D721Med (cell line): ENCODE measurements around the gene MSI2.

ENCODE experiments used
- DNase-seq: peaks from one replicate; pipeline ENCODE4 v3.0.0; 2011; ENCODE audit warnings: low spot score; ENCODE audit not compliant: insufficient read length
- FAIRE-seq: peaks from 2 replicates; lab custom pipeline; 2011; peaks lifted over from hg19 to GRCh38; lab: Jason Lieb, UNC
- CTCF ChIP-seq: IDR thresholded peaks from 2 replicates; pipeline ENCODE4 v1.5.1; 2012; ENCODE audit warnings: mild to moderate bottlenecking, control low read depth; ENCODE audit not compliant: insufficient read depth; ENCODE audit errors: missing control alignments

MSI2 gene

GRCh38 chr17:57341611-57342540 lies 85.6 kb downstream of the MSI2 start:
- TF ChIP-seq CTCF: no peak
- FAIRE-seq (no peak), DNase-seq (no peak)

GRCh38 chr17:57342963-57343589 lies 86.8 kb downstream of the MSI2 start:
- FAIRE-seq: no peak
- no peak for DNase-seq
- no peak for TF ChIP-seq CTCF

- FAIRE-seq: no peak
- TF ChIP-seq CTCF: no peak
These were observed 87.4 kb downstream of the MSI2 start for GRCh38 chr17:57343717-57344116.

GRCh38 chr17:57344261-57344660 lies 87.9 kb downstream of the MSI2 start:
- no peak for TF ChIP-seq CTCF
- DNase-seq (no peak), FAIRE-seq (no peak)

More at GRCh38 chr17:57343717-57344116, 87.4 kb downstream of the MSI2 start:
- DNase-seq: no peak

GRCh38 chr17:57349541-57350247 lies 93.4 kb downstream of the MSI2 start:
- DNase-seq: no peak
- FAIRE-seq: no peak
- TF ChIP-seq CTCF: peak; percentile 75

- DNase-seq (no peak), FAIRE-seq (no peak)
- no peak for TF ChIP-seq CTCF
These were observed 93.9 kb downstream of the MSI2 start for GRCh38 chr17:57350266-57350665.
